ENCODE data around the gene ARHGEF39.

ARHGEF39 gene

GRCh38 chr9:35690614-35691333, 25.8 kb upstream of the ARHGEF39 start:
- DNase-seq = peak; percentile 34

- no peak for DNase-seq
Observed at GRCh38 chr9:35690294-35690613, 25.3 kb upstream of the ARHGEF39 start.

DNA sequence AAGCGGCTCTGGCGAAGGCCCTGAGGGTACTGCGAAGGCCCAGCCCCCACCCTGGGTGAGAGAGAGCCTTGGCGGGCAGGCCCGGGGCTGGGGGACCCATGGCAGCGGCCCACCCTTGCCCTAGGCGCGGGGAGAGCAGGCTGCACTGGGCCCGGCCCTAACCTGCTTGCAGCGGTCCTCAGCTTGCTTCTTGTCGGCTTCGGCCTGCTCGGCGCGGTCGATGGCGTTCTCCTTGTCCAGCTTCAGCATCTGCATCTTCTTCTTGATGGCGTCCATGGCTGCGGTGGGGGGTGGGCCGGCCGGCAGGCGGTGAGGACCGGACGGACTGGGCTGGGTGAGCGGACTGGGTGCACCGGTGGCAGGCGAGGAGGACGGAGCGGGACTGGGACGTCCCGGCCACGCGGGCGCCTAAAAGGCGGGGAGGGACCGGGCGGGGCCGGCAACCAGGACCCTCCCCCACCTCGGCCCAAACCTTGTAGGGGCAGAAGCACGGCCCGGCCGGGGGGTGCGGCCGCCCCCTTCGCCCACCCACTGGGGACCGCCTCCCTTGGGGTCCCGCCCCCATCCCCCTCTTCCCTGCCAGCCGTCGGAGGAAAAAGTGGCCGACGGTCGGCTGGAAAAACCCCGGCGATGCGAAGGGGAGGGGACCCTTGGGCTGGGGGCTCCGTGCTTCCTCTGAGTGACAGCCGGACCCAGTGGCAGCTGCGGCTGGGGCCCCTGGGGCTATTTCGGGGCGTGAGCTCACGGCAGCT, 24.7 kb upstream of the ARHGEF39 start, which contains the start of gene TPM2:
Gene TPM2, minus strand, starts transcription at position 384 of the 752 bp plus-strand sequence. Its CDS starts 108 bp downstream, at position 276.
- no peak for DNase-seq

- DNase-seq = no peak
Observed at GRCh38 chr9:35688558-35689541, 23.9 kb upstream of the ARHGEF39 start.

DNA sequence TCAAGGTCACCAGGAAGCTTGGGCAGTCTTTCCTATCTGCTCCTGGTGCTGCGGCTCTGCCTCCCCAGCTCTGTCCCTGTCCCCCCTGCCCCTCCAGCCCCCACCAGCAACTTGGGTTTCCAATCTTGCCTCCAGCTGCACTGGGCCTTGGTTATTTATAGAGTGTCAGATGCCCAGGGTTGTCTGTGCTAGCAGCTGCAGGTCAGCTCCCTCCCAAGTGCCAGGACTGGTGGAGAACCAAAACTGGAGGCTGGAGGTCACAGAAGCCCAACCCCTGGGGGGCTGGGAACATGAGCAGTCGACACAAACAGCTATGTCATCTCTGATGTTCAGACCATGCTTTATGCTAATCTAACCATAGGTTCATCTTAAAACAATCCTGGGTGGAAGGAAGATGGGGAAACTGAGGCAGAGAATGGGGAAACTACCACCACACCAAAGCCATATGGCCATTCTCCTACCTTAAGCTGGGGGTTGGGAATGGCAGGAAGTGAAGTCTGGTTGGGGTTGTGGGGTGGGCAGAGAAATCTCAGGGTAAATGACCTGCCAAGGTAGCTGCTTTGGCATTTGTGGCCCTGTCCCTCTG, 23.1 kb upstream of the ARHGEF39 start:
- DNase-seq = no peak

- DNase-seq = no peak
Observed at GRCh38 chr9:35687306-35687705, 22.3 kb upstream of the ARHGEF39 start.

GRCh38 chr9:35686222-35687203, 21.5 kb upstream of the ARHGEF39 start:
- DNase-seq = no peak

DNA sequence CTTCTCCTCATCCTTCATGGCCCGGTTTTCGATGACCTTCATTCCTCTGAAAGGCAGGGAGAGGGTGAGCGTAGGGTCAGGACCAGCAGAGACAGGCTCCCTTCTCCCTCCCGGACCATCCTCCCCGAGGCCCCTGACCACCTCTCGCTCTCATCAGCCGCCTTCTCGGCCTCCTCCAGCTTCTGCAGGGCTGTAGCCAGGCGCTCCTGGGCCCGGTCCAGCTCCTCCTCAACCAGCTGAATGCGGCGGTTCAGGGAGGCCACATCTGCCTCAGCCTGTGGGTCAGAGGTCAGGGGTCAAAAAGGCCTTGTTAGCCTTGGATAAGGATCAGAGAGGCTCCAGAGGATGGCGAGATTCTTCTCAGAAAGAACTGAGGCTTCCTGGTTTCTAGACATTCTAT, 20.5 kb upstream of the ARHGEF39 start:
- no peak for DNase-seq

- no peak for DNase-seq
Observed at GRCh38 chr9:35684921-35685320, 19.9 kb upstream of the ARHGEF39 start.

DNA sequence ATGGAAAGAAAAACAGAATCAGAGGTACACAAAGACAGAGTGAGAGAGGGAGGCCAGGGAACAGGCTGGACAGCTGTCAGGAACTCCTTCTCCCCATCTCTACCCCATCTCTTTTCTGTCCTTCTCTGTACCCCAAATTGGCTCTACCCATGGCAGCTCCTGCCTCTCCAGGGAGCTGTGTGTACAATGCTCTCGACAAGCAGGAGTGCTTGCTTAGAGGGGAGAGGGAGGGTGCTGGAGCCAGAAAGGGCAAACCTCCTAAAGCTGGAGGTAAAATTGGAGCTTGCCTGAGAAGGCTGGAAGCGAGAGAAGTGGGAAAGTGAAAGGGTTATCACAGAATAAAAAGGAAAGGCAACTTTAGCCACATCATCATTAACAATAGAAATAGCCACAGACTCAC, 18.3 kb upstream of the ARHGEF39 start:
- DNase-seq = no peak

DNA sequence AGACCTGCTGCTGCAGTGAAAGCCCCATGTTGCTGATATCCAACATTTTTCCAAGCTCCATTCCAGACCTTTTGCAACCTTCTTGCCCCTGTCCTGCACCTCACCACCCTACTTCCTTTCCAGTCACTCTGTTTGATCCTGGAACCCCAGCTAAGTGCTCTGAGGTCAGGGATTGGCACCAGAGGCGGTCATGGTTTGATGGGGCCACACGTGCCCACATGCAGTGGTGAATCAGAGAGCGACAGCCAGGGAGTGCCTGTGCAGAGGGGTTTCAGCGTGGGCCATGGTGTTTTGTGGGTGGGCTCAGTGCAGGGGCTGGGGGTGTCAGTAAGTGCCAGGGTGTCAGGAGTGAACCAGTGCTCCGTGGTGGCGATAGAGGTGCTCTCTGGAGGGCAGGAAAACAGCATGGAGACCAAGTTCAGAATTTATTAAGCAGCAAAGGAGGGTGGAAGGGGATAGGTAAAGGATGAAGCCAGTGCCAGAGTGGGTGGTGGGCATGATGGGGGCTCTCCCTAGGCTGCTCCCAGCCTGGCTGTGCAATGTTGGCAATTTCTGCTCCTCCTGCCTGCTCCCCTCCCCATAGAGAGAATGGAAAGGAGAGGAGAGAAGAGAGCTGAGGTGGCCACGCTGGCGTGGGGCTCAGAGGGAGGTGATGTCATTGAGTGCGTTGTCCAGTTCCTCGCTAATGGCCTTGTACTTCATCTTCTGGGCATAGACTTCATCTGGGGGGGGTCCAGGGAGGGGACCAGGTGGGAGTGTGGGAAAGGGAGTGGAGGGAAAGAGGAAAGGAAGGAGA, 17.7 kb upstream of the ARHGEF39 start:
- DNase-seq = no peak

DNA sequence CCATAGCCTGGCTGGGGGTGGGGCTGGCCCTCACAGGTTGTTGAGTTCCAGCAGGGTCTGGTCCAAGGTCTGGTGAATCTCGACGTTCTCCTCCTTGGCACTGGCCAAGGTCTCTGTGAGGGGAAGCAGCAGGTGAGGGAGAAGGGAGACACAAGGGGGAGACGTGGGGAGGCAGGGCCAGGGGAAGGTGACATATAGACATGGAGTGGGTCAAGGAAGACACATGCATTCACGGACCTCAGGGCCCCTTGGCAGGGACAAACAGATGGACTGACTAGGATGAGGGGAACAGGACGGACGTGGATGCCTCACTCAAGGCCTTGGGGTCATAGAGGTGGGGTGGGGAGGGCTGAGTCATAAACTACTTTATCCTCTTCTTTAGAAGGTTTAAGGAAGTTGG, 17.1 kb upstream of the ARHGEF39 start:
- no peak for DNase-seq

DNA sequence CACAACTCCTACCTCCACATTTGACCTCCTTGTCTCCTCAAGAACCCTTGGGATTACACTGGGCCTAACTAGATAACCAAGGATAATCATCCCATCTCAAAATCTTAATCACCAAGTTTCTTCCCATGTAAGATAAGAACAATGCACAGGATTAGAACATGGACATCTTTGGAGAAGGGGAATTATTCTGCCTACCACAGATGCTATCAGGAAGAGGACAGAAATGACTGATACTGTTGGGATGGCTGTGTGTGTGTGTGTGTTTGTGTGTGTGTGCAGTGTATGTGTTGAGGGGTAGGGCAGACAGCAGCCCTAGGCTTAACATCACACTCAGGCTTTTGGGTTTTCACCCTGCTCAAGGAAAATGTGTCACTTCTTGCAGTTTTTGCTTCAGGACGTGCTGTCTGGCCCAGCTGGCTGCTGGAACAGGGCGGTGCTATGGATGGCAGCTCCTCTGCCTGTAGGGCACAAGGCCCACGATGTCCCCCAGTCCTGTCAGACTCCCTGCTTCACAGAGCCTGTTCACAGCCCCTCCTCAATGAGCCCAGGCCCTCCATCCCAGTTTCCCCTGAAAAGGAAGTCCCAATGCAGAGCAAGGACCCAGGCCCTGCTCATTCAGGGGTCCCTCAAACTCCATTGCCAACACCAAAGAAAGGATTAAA, 16.5 kb upstream of the ARHGEF39 start:
- DNase-seq = no peak

DNA sequence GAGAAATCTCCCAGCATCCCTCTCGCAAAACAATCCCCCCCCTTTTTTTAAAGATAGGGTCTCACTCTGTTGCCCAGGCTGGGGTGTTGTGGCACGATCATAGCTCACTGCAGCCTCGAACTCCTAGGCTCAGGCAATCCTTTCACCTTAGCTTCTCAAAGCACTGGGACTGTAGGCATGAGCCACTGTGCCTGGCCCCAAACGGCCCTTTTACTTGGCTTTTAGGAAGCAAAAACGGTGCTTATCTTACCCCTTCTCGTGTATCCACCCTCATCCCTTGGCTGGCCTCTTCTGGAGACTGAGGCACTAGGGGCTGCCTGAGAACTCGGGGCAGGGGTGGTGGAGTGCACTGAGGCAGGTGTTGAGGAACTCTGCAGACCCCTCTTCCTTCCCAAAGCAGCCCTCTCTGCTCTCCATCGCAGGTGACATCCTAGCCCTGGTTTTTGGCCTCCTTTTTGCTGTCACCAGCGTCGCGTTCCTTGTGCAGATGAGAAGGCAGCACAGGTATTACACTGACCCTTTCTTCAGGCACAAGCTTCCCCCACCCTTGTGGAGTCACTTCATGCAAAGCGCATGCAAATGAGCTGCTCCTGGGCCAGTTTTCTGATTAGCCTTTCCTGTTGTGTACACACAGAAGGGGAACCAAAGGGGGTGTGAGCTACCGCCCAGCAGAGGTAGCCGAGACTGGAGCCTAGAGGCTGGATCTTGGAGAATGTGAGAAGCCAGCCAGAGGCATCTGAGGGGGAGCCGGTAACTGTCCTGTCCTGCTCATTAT, 15.5 kb upstream of the ARHGEF39 start:
- no peak for DNase-seq

DNA sequence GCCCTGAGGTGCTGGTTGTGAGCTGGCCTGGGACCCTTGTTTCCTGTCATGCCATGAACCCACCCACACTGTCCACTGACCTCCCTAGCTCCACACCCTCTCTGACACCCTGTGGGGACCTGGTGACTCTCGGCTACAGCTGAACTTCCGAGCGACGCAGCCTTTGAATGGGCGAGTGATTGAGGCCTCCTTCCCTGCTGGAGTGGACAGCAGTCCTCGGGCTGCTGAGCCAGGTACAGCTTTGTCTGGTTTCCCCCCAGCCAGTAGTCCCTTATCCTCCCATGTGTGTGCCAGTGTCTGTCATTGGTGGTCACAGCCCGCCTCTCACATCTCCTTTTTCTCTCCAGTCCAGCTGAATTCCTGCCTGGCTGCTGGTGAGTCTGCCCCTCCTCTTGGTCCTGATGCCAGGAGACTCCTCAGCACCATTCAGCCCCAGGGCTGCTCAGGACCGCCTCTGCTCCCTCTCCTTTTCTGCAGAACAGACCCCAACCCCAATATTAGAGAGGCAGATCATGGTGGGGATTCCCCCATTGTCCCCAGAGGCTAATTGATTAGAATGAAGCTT, 14.9 kb upstream of the ARHGEF39 start:
- DNase-seq = no peak

DNA sequence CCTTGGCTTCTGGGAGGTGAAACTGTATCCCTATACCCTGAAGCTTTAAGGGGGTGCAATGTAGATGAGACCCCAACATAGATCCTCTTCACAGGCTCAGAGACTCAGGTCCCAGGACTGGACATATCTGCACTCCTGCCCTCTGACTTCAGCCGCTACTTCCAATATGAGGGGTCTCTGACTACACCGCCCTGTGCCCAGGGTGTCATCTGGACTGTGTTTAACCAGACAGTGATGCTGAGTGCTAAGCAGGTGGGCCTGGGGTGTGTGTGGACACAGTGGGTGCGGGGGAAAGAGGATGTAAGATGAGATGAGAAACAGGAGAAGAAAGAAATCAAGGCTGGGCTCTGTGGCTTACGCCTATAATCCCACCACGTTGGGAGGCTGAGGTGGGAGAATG, 14.1 kb upstream of the ARHGEF39 start:
- no peak for DNase-seq

DNA sequence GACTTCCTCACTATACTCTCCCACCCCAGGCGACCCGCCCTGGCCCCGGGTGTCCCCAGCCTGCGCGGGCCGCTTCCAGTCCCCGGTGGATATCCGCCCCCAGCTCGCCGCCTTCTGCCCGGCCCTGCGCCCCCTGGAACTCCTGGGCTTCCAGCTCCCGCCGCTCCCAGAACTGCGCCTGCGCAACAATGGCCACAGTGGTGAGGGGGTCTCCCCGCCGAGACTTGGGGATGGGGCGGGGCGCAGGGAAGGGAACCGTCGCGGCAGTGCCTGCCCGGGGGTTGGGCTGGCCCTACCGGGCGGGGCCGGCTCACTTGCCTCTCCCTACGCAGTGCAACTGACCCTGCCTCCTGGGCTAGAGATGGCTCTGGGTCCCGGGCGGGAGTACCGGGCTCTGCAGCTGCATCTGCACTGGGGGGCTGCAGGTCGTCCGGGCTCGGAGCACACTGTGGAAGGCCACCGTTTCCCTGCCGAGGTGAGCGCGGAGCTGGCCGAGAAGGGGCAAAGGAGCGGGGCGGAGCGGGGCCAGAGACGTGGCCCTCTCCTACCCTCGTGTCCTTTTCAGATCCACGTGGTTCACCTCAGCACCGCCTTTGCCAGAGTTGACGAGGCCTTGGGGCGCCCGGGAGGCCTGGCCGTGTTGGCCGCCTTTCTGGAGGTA, 10.9 kb upstream of the ARHGEF39 start:
- DNase-seq = no peak

- no peak for DNase-seq
Observed at GRCh38 chr9:35675204-35675603, 10.2 kb upstream of the ARHGEF39 start.

DNA sequence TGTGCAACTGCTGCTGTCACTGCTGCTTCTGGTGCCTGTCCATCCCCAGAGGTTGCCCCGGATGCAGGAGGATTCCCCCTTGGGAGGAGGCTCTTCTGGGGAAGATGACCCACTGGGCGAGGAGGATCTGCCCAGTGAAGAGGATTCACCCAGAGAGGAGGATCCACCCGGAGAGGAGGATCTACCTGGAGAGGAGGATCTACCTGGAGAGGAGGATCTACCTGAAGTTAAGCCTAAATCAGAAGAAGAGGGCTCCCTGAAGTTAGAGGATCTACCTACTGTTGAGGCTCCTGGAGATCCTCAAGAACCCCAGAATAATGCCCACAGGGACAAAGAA, 9.0 kb upstream of the ARHGEF39 start:
- DNase-seq = no peak
